ENCODE data around the gene CDK8.
A peak's percentile ranks its signal among the peaks of the same experiment; 100 is the strongest.
"Not testable (repeated sequence)": the region's sequence is repeated elsewhere in the genome, so short reads cannot be mapped to it uniquely, and the experiment has no call there.

Gene CDK8

DNA sequence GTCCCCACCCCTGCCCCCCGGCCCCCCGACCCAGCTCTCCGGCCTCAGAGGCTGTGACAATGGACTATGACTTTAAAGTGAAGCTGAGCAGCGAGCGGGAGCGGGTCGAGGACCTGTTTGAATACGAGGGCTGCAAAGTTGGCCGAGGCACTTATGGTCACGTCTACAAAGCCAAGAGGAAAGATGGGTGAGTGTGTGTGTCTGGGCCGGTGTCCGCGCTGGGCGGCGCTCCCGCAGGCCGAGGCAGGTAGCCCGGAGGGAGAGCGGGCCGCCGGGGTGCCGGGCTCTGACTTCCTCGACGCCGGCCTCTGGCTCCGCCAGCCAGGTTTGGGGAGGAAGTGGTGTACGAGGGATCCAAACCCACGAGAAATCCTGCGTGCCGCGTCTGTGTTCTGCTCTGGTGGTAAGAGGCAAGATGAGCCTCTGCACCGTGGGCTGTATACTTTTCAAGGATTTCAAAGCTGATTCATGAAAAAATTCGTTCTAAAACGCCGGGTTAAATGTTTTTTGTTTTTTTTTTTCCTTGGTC is 718 bp downstream of the CDK8 start:
- peak; percentile 58 to 66 for DNase-seq

DNA sequence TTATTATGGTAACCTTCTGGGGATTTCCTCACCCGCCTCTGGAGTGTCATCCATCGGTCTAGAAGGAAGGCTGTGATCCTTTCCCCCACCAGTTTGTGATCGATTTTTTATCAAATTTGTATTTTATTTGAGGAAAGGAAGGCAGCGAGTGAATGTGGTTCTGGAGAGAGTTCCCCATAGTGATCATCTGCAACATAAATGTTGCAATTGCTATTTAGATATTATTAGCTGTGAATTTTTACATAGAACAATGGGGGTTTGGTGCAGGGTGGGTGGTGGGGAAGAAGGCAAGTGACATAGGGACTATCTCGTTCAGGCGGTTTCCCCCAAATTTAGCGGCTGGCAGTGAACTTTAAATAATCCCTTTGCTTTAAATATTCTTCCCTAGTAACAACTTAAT is 1.2 kb downstream of the CDK8 start:
- no peak for DNase-seq

DNA sequence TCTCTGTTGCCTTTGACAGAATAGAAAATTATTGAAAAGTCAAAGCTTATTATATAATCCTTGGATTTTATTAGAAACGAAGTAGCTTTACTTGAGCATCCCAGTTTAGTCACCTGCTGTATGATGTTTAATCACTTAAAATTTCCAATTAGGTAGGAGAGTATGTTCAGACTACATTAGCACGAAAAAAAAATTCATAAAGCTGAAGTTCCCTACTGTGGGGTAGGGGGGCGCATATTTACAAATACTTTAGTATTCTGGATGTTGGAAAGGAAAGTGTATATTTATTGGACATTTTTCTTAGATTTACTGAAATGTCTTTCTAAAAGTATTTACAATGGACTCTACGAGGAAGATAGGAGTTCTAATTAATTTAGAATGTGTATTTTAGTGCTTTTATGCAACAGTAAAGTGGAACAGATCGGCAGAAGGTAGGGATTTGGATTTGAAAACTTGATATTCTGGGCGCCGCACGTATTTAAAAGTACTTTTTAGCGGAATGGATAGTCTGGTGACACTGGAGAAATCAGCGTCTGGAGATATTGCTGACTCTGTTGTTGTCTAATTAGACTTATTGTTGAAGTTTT is 1.9 kb downstream of the CDK8 start:
- no peak for DNase-seq

DNA sequence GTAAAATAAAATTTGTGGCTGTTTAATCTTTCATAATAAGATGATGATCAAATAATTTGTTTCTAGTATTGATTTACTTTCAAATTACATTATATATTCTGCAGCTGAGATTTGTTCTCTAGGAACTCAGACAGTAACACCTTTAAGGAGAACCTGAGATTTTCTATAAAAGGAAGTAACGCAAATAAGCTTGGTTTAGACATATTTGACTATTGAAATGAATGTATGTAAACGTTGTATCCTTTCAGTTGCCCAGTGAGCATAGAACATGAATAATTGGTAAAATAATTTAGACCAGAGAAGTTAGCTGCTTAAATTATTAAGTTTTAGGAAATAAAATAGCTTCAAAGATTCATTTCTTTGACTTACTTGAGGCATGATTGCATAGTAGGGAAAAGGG is 3.1 kb downstream of the CDK8 start:
- no peak for DNase-seq

DNA sequence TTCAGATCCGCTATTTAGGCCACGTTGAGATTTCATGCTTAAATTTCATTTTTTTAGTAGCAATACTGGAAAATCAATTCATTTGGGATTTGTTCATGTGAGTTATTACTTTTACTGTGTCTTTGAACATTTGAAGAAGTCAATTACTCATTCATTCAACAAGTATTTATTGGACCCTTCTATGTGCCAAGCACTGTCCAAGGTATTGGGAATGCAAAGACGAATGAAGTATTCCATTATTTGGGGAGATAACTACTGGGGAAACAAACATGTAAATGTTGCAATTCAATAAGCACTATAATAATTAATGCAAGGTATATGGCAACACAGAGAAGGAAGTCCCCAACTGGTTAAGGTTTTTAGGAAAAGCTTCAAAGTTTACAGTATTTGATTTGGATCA is 5.7 kb downstream of the CDK8 start:
- DNase-seq: no peak

DNA sequence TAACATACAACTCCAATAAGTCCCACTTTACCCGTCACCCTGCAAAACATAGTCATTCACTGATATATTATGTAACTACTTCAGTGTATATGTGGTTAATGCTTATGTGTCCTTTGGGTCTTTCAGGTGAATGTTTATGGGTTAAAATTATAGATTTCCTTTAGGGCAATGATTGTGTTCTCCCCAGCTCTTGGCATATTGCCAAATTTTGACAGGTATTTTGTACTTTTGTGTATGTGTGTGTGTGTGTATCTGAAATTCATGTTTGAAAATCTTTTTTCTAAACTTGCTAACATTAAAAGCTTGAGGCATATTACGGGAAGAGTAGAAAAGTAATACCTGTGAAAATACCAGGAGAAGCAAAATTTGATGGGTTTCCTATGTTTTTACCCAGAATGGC is 8.2 kb downstream of the CDK8 start:
- DNase-seq: no peak

DNA sequence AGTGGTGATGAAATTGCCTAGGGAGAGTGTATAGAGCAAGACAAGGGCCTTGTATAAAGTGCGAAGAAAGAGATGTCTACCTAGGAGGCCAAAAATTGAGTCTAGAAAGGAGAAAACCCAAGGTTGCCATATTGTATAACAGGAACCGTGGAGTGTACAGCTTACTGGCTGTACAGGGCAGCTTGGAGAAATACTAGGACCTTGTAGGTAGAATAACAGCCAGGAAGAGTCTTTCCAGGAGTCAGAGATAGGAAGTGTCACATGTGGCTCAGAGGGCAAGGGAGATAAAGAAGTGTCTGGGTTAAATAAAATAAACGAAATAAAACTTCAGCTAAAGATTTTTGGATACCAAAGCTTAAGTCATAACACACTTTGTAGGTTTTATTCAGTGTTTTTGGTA is 12.4 kb downstream of the CDK8 start:
- DNase-seq: no peak

DNA sequence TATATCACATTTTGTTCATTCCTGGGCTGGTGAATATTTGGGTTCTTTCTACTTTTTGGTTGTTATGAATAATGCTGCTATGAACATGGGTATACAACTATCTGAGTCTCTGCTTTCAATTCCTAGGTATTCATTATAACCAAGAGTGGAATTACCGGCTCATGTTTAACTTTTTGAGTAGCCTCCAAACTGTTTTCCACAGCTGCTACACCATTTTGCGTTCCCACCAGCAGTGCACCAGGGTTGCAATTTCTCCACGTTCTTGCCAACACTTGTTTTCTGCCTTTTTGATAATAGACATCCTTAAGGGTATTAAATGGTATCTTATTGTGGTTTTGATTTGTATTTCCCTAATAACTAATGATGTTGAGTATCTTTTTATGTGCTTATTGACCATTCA is 16.8 kb downstream of the CDK8 start:
- no peak for DNase-seq

DNA sequence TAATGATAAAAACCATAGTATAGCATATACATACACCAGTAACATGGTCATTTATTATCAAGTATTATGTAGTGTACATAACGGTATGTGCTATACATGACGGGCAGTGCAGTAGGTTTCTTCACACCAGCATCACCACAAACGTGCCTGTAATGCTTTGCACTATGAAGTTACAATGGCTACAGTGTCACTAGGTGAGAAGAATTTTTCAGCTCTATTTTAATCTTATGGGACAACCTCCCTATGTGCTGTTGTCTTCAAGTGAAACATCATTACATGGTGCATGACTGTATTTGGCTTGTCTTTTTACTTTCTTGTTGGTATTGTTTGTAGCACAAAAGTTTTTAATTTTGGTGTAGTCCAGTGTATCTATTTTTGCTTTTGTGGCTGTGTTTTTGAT is 18.7 kb downstream of the CDK8 start:
- no peak for DNase-seq

DNA sequence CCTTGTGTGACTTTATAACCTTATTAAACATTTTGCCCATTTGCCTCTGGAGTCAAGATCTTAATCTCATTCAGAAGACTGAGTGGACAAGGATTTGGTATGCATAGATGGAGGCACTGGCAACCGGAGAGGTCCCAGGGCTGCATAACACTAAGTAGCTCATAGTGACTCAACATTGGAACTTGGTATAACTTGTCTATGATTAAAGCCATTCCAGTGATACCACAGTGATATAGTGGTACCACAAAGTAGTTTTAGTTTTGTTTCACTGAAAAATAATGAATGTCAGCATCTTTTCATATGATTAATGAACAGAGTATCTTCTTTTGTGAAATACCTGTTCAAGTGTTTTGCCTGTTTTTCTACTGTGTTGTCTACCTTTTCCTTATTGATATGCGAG is 26.4 kb downstream of the CDK8 start:
- DNase-seq: no peak

DNA sequence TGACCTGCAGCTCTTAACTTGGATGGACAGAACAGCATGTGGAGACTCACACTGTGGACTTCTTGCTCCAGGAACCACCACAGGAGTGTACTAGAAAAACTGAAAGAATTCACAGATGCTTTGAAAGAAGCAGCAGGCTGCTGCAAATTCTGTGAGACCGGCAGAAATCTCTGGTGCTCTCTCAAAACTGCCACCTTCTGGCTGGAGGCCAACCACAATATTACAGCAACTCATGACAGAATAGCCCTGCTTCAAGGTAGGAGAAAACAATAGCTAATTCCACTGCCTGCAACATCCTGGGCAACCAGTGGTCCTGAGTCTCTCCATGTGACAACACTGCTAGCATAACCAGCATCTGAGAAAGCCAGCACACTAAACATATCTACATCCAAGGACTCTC is 26.9 kb downstream of the CDK8 start:
- no peak for DNase-seq

DNA sequence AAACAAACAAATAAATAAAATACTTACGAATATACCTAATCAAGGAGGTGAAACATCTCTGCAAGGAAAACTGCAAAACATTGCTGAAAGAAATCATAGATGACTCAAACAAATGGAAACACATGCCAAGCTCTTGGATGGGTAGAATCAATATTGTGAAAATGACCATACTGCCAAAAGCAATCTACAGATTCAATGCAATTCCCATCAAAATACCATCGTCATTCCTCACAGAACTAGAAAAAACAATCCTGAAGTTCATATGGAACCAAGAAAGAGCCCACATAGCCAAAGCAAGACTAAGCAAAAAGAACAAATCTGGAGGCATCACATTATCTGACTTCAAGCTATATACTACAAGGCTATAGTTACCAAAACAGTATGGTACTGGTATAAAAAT is 32.0 kb downstream of the CDK8 start:
- not testable (repeated sequence) for DNase-seq

DNA sequence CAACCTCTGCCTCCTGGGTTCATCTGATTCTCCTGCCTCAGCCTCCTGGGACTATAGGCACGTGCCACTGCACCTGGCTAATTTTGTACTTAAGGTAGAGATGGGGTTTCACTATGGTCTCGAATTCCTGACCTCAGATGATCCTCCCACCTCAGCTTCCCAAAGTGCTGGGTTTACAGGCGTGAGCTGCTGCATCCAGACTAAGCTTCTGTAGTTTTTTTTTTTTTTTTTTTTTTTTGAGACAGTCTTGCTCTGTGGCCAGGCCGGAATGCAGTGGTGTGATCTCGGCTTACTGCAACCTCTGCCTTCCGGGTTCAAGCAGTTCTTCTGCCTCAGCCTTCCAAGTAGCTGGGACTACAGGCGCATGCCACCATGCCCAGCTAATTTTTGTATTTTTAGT is 34.9 kb downstream of the CDK8 start:
- not testable (repeated sequence) for DNase-seq

DNA sequence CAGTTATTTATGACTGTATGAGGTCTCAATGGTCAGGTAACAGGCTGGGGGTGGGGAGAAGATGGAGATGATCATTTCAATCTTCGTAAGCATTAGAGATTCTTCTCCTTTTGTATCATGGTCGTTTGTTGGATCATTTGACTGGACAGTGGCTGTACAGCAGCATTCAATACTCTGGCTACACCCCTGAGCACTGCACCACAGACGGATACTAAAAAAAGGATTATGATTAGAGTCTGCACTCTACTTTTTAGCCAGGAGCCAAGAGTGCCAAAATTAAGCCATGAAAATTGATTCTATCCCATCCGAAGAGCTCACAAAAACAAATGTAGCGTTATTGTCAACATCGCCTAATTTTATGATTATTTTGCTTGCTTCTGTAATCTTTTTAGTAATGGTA is 41.9 kb downstream of the CDK8 start:
- no peak for DNase-seq

DNA sequence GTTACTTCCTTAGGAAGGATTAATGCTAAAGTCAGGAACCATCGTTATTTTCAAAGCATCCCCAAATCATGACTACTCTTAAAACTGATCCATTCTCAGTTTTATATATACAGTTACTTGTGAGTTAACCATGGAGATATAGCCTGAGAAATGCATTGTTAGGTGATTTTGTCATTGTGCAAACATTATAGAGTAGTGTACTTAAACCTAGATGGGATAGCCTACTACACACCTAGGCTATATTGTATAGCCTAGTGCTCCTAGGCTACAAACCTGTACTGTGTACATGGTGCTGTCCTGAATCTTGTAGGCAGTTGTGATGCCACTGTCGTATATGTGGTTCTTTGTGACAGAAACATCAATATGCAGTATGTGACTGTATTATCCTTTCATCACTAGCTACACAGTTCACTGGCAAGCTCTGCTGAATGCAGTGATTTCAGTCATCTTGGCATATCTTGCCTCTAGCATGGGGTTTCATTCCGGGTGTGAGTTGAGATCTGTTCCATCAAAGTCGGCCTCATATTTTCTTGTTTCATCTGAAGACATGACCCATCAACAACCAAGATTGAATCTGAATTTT is 45.3 kb downstream of the CDK8 start:
- no peak for DNase-seq

DNA sequence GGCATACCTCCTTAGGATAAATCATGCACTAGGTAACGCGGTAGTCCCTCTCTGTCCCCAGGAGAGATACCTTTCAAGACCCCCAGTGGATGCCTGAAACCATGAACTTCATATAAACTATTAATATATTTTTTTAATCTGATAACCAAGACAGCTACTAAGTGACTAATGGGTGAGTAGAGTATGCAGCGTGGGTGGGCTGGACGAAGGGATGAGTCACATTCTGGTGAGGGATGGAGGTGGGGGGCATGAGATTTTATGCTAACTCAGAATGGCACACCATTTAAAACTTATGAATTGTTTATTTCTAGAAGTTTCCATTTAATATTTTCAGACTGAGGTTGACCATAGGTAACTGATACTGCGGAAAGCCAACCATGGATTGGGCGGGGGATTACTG is 46.2 kb downstream of the CDK8 start:
- no peak for DNase-seq

DNA sequence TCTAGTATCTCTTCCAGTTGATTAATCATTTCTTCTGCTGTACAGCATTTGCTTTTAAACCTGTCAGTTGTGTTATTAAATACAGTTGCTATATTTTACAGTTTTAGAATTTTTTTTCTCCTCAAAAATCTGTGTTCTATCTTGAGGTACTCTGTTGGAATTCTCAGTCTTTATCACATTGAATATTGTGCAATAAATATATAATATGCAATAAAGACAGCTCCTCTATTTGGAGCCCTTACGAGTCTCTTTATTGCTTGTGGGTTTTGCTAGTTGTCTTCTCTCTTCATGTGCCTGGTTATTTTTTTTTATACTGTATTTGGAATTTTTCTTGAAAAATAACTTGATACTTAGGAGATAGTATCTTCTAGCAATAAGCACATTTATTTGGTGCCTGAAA is 51.7 kb downstream of the CDK8 start:
- no peak for DNase-seq

DNA sequence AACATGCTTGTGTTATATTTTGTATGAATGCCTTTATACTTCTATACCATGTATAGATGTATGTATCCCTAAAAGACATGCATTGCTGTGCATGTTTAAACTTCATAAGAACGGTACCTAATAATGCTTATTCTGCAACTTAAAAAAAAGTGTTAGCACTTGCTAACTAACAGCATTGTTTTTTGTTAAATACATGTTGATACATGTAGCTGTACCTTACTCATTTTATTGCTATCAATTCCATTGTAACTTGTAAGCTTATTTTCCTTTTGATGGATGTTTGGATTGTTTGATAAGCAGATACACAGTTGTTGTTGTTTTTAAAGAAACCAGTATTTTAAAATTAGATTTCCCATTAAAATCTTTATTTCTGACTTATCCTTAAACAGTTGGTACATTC is 53.8 kb downstream of the CDK8 start:
- DNase-seq: no peak

DNA sequence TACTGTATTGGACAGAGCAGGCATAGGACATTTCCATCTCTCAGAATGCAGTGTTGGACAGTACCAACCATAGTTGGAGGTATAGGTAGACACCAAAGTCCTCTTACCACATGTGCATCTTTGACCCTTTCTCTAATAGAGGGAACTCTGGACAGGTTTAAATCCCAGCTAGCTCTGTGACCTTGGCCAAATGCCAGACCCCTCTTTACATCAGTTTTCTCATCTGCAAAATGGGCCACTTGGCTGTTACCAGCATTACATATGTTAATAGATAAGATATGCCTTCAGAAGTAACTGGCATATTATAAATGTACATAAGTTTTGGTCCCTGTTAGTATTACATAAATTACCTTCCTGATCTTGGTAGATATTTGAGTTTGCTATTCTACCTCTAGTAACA is 54.3 kb downstream of the CDK8 start:
- no peak for DNase-seq

DNA sequence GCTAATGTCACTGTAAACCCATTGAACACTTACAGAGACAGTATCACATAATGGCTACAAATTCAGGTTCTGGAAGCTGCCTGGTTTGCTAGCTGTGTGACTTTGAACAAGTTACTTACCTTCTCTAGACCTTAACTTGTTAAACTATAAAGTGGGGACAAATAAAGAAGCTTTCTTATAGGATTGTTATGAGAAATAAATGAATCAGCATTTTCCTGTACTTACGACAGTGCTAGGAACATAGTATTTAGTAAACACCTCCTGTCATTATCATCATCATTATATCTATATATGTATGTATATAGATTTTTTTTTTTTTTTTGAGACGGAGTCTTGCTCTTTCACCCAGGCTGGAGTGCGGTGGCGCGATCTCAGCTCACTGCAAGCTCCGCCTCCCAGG is 54.9 kb downstream of the CDK8 start:
- no peak for DNase-seq

DNA sequence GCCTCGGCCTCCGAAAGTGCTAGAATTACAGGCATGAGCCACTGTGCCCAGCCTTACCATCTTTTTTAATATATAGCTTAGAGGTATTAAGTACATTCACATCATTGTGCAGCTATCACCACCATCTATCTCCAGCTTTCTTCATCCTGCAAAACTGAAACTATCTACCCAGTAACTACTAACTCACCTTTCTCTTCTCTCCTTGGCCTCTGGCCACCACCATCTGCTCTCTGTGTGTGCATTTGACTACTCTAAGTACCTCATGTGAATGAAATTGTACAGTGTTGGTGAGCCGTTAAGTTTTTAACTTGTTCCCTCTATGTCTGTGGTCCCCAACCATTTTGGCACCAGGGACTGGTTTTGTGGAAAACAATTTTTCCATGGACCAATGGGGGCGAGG is 56.1 kb downstream of the CDK8 start:
- DNase-seq: no peak

DNA sequence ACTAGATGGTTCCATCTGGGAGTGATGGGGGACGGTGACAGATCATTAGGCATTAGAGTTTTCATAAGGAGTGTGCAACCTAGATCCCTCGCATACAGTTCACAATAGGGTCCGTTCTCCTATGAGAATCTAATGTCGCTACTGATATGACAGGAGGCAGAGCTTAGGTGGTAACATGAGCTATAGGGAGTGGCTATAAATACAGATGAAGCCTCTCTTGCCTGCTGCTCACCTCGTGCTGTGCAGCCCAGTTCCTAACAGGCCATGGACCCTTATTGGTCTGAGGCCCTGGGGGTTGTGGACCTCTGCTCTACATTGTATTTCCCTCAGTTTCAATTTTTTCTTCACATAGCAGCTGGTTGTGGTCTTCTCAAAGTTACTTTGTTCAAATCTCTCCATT is 56.5 kb downstream of the CDK8 start:
- DNase-seq: no peak

DNA sequence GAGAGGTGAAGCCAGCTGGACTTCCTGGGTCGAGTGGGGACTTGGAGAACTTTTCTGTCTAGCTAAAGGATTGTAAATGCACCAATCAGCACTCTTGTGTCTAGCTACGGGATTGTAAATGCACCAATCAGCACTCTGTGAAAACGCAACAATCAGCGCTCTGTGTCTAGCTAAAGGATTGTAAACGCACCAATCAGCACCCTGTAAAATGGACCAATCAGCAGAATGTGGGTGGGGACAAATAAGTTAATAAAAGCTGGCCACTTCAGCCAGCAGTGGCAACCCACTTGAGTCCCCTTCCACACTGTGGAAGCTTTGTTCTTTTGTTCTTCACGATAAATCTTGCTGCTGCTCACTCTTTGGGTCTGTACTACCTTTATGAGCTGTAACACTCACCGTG is 58.1 kb downstream of the CDK8 start:
- not testable (repeated sequence) for DNase-seq

DNA sequence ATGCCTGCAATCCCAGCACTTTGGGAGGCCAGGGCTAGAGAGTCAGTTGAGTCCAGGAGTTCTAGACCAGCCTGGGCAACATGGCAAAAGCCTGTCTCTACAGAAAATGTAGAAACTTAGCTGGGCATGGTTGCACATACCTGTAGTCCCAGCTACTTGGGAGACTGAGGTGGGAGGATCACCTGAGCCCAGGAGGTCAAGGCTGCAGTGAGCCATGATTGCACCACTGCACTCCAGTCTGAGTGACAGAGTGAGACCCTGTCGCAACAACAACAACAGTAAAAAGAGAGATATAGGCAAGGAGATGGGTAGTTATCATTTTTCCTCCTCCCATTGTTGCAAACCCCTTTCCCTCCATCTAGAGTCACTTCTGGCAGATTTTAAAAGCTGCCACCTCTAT is 62.2 kb downstream of the CDK8 start:
- DNase-seq: not testable (repeated sequence)

DNA sequence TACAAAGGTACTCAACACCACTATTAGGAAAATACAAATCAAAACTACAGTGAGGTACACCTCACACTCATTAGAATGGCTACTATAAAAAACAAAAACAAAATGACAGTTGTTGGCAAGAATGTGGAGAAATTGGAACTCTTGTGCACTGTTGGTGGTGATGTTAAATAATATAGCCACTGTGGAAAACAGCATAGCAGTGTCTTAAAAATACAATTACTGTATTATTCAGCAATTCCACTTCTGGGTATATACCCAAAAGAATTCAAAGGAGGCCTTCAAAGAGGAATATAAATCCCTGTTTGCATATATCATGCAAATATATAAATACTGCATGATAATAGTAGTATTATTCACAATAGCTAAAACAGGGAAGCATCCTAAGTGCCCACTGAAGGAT is 66.8 kb downstream of the CDK8 start:
- no peak for DNase-seq

All from activated T-cell treated with anti-CD3 and anti-CD28 coated beads, Interleukin-2, amount 50 U/mL, for 48 hours (primary cell).